Immature natural killer cell (primary cell): ENCODE measurements around the gene RELN. TPM values are rescaled to one million over a fixed set of nuclear protein-coding genes. Genes with fewer than 3 reads are reported as not detected.

ENCODE experiments used
- DNase-seq, 3 donors: peaks; one replicate each; pipeline ENCODE4 v3.0.0; 2022; ENCODE audit warnings: mixed read lengths in 1 of 3
- H3K27ac Mint-ChIP-seq, 6 donors: one replicate each; pipeline ENCODE4 v1.8.0; 2020; ENCODE audit warnings: mixed read lengths in 6 of 6, mild to moderate bottlenecking in 5 of 6, inconsistent platforms in 4 of 6, moderate library complexity in 3 of 6
- H3K27me3 Mint-ChIP-seq, 3 donors: one replicate each; pipeline ENCODE4 v1.8.0; 2020 to 2021; ENCODE audit warnings: low read depth in 3 of 3, mild to moderate bottlenecking in 3 of 3, mixed read lengths in 3 of 3, moderate library complexity in 3 of 3, inconsistent platforms in 1 of 3
- H3K36me3 Mint-ChIP-seq, 3 donors: one replicate each; pipeline ENCODE4 v1.8.0; 2020; ENCODE audit warnings: mixed read lengths in 3 of 3, inconsistent platforms in 2 of 3, mild to moderate bottlenecking in 2 of 3
- H3K4me1 Mint-ChIP-seq, 2 donors: one replicate each; pipeline ENCODE4 v1.8.0; 2020; ENCODE audit warnings: inconsistent platforms in 2 of 2, mild to moderate bottlenecking in 2 of 2, mixed read lengths in 2 of 2, moderate library complexity in 1 of 2
- H3K4me3 Mint-ChIP-seq, 5 donors: one replicate each; pipeline ENCODE4 v1.8.0; 2020; ENCODE audit warnings: mild to moderate bottlenecking in 5 of 5, mixed read lengths in 5 of 5, inconsistent platforms in 3 of 5, moderate library complexity in 3 of 5
- H3K9me3 Mint-ChIP-seq, 6 donors: one replicate each; pipeline ENCODE4 v1.8.0; 2020; ENCODE audit warnings: mild to moderate bottlenecking in 6 of 6, mixed read lengths in 6 of 6, inconsistent platforms in 4 of 6, moderate library complexity in 3 of 6
- polyA plus RNA-seq, 3 donors: library from polyadenylated mRNA; unstranded; fragments of 300-500 nt; fragmentation: Illumina TruSeq; gene quantifications; one replicate each; pipeline ENCODE4 v1.2.3, GENCODE V29; 2021

RELN gene
- polyA plus RNA-seq, 3 donors from 2014 or later: not detected

DNA sequence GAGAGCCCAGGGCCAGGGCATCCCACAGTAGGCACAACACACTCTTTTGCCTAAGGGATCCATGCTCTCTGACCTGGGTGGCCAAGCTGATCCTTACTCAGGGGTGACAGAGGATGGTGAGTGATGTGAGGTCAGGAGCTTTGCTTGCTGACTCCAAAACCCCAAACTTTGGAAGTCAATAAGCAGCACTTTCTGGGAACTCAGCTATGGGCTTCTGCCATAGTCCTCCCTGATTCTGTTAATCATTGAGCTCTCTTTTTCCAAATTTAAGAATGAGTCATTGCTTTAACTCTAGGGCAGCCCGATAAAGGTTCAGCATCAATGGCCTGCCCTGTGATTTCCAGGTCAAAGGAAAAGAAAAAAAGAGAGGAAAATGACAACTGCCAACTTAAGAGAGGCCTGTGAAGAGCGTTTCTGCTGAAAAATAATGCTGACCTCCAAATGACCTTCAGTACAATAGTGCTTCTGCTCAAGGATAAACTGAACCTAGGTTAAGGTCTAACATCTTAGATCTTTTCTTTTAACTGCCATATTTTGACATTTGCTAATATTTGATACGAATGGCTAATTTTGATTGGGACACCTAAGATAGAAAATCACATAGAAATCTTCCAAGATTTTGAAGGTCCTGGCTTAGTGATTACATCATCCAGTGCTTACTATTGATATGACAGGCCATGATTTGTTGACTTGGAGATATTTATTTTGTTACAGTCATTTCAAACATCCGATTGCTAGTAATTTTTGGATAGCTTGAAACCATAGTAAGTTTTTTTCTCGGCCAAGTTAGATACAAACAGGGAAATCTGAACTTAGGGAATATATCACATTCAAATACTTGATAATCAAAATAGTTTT lies 20.8 kb upstream of the RELN start:
- DNase-seq: no peak
- H3K27ac Mint-ChIP-seq: no peak overlapping the region
- no peak overlapping the region for H3K4me3 Mint-ChIP-seq
- no peaks in the 10 kb centered on the region for H3K36me3 Mint-ChIP-seq
- no peaks in the 10 kb centered on the region for H3K4me1 Mint-ChIP-seq
- peaks cover 0 to 3% (median 1%) of the 10 kb centered on the region in 3 donors for H3K27me3 Mint-ChIP-seq
- peaks cover 0 to 10% (median 0%) of the 10 kb centered on the region in 6 donors for H3K9me3 Mint-ChIP-seq

DNA sequence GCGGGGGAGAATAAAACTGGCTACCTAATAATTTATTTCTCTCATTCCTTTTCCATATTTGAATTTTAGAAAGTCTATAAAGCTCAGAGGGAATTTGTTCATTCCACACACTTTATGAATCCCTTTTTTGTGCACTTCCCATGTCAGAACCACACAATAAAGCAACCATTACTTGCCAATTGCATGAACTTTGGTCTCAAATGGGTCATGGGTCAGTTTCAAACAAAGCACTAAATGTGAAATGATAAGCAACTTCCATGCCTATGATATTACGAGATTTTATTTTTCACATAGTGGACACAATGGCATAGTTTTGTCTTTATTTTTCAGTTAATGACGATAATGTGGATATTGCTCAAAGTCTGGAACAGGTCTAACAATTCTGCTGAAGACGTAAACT lies 18.6 kb upstream of the RELN start:
- no peaks in the 10 kb centered on the region for H3K36me3 Mint-ChIP-seq
- no peak for DNase-seq
- no peak overlapping the region for H3K4me3 Mint-ChIP-seq
- no peak overlapping the region for H3K27ac Mint-ChIP-seq
- no peaks in the 10 kb centered on the region for H3K4me1 Mint-ChIP-seq
- peaks cover 0 to 8% (median 0%) of the 10 kb centered on the region in 6 donors for H3K9me3 Mint-ChIP-seq
- peaks cover 0 to 6% (median 1%) of the 10 kb centered on the region in 3 donors for H3K27me3 Mint-ChIP-seq

DNA sequence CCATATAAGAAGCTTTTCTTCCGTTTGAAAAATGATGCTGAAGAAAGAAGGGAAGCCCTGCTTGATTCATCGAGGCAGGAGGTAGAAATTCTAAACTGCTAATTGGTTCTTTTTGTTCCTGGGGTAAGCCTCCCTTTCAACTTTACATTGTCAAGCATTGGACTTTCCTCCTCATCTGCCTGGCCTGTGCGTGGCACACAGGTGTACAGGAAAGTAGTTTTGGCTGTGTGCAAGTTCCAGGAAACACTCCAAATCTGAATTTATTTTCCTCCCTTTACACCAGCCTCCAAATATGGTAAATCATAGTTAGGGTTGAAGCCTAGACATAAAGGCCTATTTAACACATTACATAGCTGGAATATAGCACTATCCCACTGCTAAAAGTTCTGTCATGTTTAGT lies 18.2 kb upstream of the RELN start:
- Mint-ChIP-seq H3K27ac (no peak overlapping the region), H3K36me3 (no peaks in the 10 kb centered on the region), H3K9me3 (peaks cover 0 to 8% (median 0%) of the 10 kb centered on the region in 6 donors), H3K4me3 (no peak overlapping the region), H3K4me1 (no peaks in the 10 kb centered on the region), H3K27me3 (peaks cover 0 to 6% (median 1%) of the 10 kb centered on the region in 3 donors)
- no peak for DNase-seq

GRCh38 chr7:104005197-104005596 lies 15.7 kb upstream of the RELN start:
- no peak overlapping the region for H3K4me3 Mint-ChIP-seq
- H3K36me3 Mint-ChIP-seq: no peaks in the 10 kb centered on the region
- no peak overlapping the region for H3K27ac Mint-ChIP-seq
- H3K27me3 Mint-ChIP-seq: peaks cover 0 to 3% (median 1%) of the 10 kb centered on the region in 3 donors
- DNase-seq: no peak
- H3K9me3 Mint-ChIP-seq: peaks cover 0 to 3% (median 0%) of the 10 kb centered on the region in 6 donors
- no peaks in the 10 kb centered on the region for H3K4me1 Mint-ChIP-seq

GRCh38 chr7:103996639-103997038 lies 7.2 kb upstream of the RELN start:
- Mint-ChIP-seq H3K4me1 (no peaks in the 10 kb centered on the region), H3K27me3 (peaks cover 0 to 3% (median 2%) of the 10 kb centered on the region in 3 donors), H3K36me3 (no peaks in the 10 kb centered on the region), H3K9me3 (peaks cover 0 to 2% (median 0%) of the 10 kb centered on the region in 6 donors), H3K27ac (no peak overlapping the region), H3K4me3 (no peak overlapping the region)
- DNase-seq: no peak

GRCh38 chr7:103996017-103996551 lies 6.6 kb upstream of the RELN start:
- Mint-ChIP-seq H3K9me3 (peaks cover 0 to 2% (median 0%) of the 10 kb centered on the region in 6 donors), H3K36me3 (no peaks in the 10 kb centered on the region), H3K27me3 (peaks cover 1 to 3% (median 2%) of the 10 kb centered on the region in 3 donors), H3K4me1 (no peaks in the 10 kb centered on the region), H3K27ac (no peak overlapping the region), H3K4me3 (no peak overlapping the region)
- no peak for DNase-seq

GRCh38 chr7:103995554-103995953 lies 6.1 kb upstream of the RELN start:
- Mint-ChIP-seq H3K4me3 (no peak overlapping the region), H3K36me3 (no peaks in the 10 kb centered on the region), H3K27me3 (peaks cover 4 to 8% (median 4%) of the 10 kb centered on the region in 3 donors), H3K4me1 (no peaks in the 10 kb centered on the region), H3K9me3 (peaks cover 0 to 2% (median 0%) of the 10 kb centered on the region in 6 donors), H3K27ac (no peak overlapping the region)
- no peak for DNase-seq

- no peak for DNase-seq
- H3K36me3 Mint-ChIP-seq: no peaks in the 10 kb centered on the region
- no peak overlapping the region for H3K4me3 Mint-ChIP-seq
- peaks cover 0 to 3% of the 10 kb centered on the region in 2 donors for H3K4me1 Mint-ChIP-seq
- peaks cover 4 to 10% (median 9%) of the 10 kb centered on the region in 3 donors for H3K27me3 Mint-ChIP-seq
- H3K27ac Mint-ChIP-seq: no peak overlapping the region
- peaks cover 0 to 2% (median 0%) of the 10 kb centered on the region in 6 donors for H3K9me3 Mint-ChIP-seq
These were observed 4.1 kb upstream of the RELN start for GRCh38 chr7:103993551-103993950.

DNA sequence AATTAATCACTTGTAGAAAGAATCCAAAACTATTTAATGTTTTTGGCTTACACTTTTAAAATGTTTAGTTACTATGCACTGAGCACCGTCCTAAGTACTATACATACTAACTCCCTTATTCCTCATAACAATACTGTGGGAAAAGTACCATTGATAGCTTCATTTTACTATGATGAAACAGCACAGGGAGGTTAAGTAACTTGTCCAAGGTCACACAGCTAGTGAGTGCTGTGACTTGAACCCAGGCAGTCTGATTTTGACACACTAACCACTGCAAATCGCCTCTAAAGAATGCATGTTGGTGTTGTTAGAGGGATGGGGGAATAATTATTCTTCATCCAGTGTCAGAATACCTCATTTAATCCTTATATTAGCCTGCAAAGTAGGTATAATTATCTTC lies 1.9 kb upstream of the RELN start:
- Mint-ChIP-seq H3K4me3 (no peak overlapping the region), H3K9me3 (peaks cover 0 to 6% (median under 1%) of the 10 kb centered on the region in 6 donors), H3K4me1 (peaks cover 0 to 3% of the 10 kb centered on the region in 2 donors), H3K27me3 (peaks cover 7 to 17% (median 12%) of the 10 kb centered on the region in 3 donors), H3K36me3 (peaks cover 0 to 3% (median 0%) of the 10 kb centered on the region in 3 donors), H3K27ac (no peak overlapping the region)
- no peak for DNase-seq

DNA sequence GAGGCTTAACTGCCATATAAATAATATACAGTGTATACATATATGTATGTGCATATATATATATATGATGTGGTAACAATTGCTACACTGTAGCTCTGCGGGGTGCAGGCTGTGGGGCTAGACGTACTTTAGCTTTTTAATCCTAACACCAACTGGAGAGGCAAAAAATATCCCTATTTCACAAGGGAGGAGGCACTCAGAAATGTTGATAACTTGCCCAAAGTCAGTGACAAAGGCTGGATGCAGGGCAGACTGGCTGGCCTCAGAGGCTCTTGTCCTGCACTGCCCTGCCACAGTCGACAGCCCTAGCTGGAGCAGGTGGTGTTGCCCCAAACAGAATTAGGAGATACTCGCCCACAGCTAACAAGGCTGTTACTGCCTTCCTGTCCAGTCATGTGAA lies 1.5 kb upstream of the RELN start:
- Mint-ChIP-seq H3K9me3 (peaks cover 0 to 6% (median under 1%) of the 10 kb centered on the region in 6 donors), H3K4me1 (peaks cover 0 to 3% of the 10 kb centered on the region in 2 donors), H3K27ac (no peak overlapping the region), H3K27me3 (peaks cover 7 to 17% (median 12%) of the 10 kb centered on the region in 3 donors), H3K36me3 (peaks cover 0 to 3% (median 0%) of the 10 kb centered on the region in 3 donors), H3K4me3 (no peak overlapping the region)
- DNase-seq: no peak

- Mint-ChIP-seq H3K27ac (no peak overlapping the region), H3K4me1 (peaks cover 0 to 3% of the 10 kb centered on the region in 2 donors), H3K9me3 (peaks cover 0 to 6% (median under 1%) of the 10 kb centered on the region in 6 donors), H3K36me3 (peaks cover 0 to 3% (median 0%) of the 10 kb centered on the region in 3 donors), H3K27me3 (peaks cover 8 to 17% (median 12%) of the 10 kb centered on the region in 3 donors), H3K4me3 (peak overlapping the region in 2 of 5 donors; percentile 23 to 56)
- no peak for DNase-seq
These were observed 618 bp upstream of the RELN start for GRCh38 chr7:103989785-103990767.

GRCh38 chr7:103988468-103989199 lies 824 bp downstream of the RELN start:
- DNase-seq: no peak
- Mint-ChIP-seq H3K27ac (no peak overlapping the region), H3K4me1 (peaks cover 0 to 3% of the 10 kb centered on the region in 2 donors), H3K36me3 (peaks cover 0 to 3% (median 0%) of the 10 kb centered on the region in 3 donors), H3K27me3 (peaks cover 9 to 17% (median 12%) of the 10 kb centered on the region in 3 donors), H3K4me3 (peak overlapping the region in 2 of 5 donors; percentile 4 to 17), H3K9me3 (peaks cover 0 to 6% (median under 1%) of the 10 kb centered on the region in 6 donors)

- Mint-ChIP-seq H3K36me3 (peaks cover 0 to 3% (median 0%) of the 10 kb centered on the region in 3 donors), H3K27me3 (peaks cover 9 to 16% (median 9%) of the 10 kb centered on the region in 3 donors), H3K4me1 (peaks cover 0 to 3% of the 10 kb centered on the region in 2 donors), H3K9me3 (peaks cover 0 to 6% (median 0%) of the 10 kb centered on the region in 6 donors), H3K4me3 (no peak overlapping the region), H3K27ac (no peak overlapping the region)
- DNase-seq: no peak
These were observed 2.0 kb downstream of the RELN start for GRCh38 chr7:103987451-103987850.
